H4 (cell line): ENCODE data around the gene RPA1. TPM values are rescaled to one million over a fixed set of nuclear protein-coding genes. Genes with fewer than 3 reads are reported as not detected.

Source experiments
- DNase-seq: peaks from one replicate; pipeline ENCODE4 v3.0.0-alpha.2; 2015; ENCODE audit warnings: low spot score
- total RNA-seq: library from RNA; depleted of rRNA; stranded (reverse); fragments of >200 nt; shearing (Covaris generic); gene quantifications from 2 replicates; pipeline ENCODE4 v1.2.3, GENCODE V29; 2014; rRNA removed

The RPA1 gene
- total RNA-seq, 1 experiment from 2014 or later, result 29.0 TPM

DNA sequence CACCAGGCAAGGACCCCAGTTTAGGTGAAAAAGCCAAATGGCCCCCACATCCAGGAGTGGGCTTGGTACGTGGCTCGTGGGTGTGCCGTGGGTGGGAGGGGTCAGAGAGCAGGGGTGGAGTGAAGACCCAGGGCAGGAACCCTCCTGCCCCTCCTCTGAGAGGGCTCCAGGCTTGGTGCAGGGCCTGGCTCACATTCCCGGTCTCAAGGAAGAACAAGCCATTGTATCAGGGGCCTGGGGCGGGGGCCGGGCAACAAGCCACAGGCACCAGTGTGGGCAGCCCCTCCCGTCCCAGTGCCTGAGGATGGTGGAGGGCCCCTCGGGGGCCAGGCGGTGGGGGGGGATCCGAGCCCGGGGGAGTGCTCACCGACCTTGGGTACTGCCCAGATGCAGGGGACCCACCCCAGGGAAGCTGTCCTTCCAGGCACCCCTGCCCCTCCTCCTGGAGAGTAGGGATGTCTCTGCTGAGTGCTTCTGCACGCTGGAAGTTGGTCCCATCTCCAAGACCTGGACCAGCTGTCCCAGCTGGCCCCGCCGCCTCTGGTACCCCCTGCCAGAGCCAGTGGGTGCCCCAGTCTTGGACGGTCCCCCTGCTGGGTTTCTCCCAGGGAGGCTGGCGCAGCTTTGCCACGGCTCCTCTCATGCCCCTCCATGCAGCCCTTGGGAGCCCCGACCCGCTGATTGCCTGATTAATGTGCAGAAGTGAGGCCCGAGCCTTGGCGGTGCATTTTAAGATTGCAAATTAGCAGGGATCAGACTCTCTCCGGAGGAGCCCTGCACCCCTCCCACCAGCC lies 111.7 kb downstream of the RPA1 start:
- no peak for DNase-seq

DNA sequence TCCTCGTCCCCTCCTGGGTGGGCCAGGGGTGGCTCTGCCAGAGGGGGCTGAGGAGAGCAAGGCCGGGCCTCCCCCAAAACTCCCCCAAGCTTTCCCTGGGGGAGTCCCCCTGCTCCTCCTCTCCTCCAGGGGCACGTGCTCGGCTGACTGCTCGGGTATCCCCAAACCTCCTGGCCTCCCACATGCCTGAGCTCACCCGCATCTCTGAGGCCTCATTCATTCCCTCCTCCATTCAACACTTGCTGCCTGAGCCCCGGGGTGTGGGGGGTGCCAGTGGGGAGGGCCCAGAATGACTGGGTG lies 112.2 kb downstream of the RPA1 start:
- no peak for DNase-seq

DNA sequence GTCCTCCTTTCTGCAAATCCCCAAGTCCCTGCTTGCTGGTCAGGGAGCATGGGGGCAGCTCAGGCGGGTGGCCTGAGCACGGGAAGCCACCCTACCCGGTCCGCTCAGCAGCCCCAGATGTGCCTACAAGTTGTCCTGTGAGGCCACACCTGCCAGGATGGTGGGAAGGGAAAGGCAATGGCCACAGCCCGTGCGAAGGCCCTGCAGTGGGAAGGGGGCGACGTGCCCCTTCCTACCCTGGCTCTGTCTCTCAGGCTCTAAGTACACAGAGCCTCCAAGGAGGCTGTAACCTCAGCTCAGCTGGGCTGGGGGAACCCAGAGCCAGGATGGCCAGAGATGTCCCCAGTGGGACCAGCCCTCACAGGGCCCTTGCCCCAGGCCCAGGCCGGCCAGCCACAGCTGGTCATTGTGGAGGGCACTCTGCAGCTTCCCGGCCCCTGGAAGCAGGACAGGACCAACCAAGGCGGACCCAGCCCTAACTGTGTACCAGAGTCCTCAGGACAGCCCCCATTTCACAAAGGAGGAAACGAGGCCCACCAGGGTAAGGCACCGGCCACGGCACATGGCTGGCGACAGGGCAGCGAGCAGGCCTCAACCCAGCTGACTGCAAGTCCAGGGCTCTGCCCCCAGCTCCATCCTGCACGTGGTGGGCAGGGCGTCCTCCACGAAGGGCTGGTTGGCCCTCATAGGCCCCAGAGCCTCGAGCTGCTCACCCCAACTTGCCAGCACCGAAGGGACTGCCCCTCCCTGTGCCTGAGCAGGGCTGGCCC lies 113.0 kb downstream of the RPA1 start:
- DNase-seq, result no peak

- no peak for DNase-seq
Observed at GRCh38 chr17:1943436-1943831, 113.6 kb downstream of the RPA1 start.

- no peak for DNase-seq
Observed at GRCh38 chr17:1945621-1946020, 115.8 kb downstream of the RPA1 start.

- no peak for DNase-seq
Observed at GRCh38 chr17:1946021-1946932, 116.5 kb downstream of the RPA1 start.

DNA sequence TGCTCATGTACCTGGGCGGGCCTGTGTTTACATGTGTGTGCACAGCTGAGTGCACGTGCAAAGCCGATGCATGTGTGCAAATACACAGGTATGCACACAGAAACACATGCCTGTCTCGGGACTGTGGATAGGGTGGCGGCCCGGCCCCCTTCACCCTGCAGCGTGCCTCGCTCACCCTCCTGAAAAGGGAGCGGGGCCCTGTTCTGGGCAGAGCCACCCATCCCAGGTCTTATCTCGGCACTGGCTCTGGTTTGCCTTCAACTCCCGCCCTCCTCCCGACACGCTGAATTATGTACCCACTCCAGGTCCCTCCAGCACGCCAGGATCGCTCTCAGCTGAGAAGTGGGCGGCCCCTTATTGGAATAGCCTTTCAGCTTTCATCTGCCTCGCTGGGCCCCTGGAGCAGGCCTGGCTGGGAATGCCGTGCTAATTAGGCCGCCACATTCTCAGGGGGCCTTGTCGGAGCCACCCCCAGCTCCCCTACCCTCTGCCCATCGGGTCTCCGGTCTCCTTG lies 117.5 kb downstream of the RPA1 start:
- DNase-seq, result no peak

- no peak for DNase-seq
Observed at GRCh38 chr17:1947743-1948516, 118.1 kb downstream of the RPA1 start.

GRCh38 chr17:1948517-1948825 lies 118.7 kb downstream of the RPA1 start:
- DNase-seq, result no peak

Other genes with a start within 250 kb of the RPA1 start
- 2.9 and 4.7 TPM in 2 replicates for gene SLC43A2, start 201.2 kb upstream of the RPA1 start, total RNA-seq
- gene SCARF1, start 184.3 kb upstream of the RPA1 start, total RNA-seq, result 0.06 TPM in 1 of 2 replicates, not detected in the other
- gene RILP, start 180.1 kb upstream of the RPA1 start, total RNA-seq, result 3.2 and 4.9 TPM in 2 replicates
- gene PRPF8, start 145.1 kb upstream of the RPA1 start, total RNA-seq, result 77.5 and 84.5 TPM in 2 replicates
- 1.2 and 1.4 TPM in 2 replicates for gene TLCD2, start 119.6 kb upstream of the RPA1 start, total RNA-seq
- gene WDR81, start 105.3 kb upstream of the RPA1 start, total RNA-seq, result 10.1 and 10.5 TPM in 2 replicates
- not detected in 2 replicates for gene SERPINF2, start 87.1 kb upstream of the RPA1 start, total RNA-seq
- 0.74 and 12.0 TPM in 2 replicates for gene SERPINF1, start 67.9 kb upstream of the RPA1 start, total RNA-seq
- gene SMYD4, start 103 bp upstream of the RPA1 start, total RNA-seq, result 7.9 and 8.5 TPM in 2 replicates
- gene RTN4RL1, start 195.3 kb downstream of the RPA1 start, total RNA-seq, result 0.48 and 1.3 TPM in 2 replicates
- gene DPH1, start 200.1 kb downstream of the RPA1 start, total RNA-seq, result 12.3 and 16.5 TPM in 2 replicates
- gene OVCA2, start 212.0 kb downstream of the RPA1 start, total RNA-seq, result 40.3 and 49.8 TPM in 2 replicates
- gene HIC1, start 225.1 kb downstream of the RPA1 start, total RNA-seq, result 0.08 TPM in 1 of 2 replicates, not detected in the other